ENCODE measurements around the gene MAP3K6. TPM values are rescaled to one million over a fixed set of nuclear protein-coding genes. Genes with fewer than 3 reads are reported as not detected.

MAP3K6 gene
- total and polyA plus RNA-seq, 5 experiments from 2014 or later, result 1.7 to 11.6 (median 6.0) TPM

DNA sequence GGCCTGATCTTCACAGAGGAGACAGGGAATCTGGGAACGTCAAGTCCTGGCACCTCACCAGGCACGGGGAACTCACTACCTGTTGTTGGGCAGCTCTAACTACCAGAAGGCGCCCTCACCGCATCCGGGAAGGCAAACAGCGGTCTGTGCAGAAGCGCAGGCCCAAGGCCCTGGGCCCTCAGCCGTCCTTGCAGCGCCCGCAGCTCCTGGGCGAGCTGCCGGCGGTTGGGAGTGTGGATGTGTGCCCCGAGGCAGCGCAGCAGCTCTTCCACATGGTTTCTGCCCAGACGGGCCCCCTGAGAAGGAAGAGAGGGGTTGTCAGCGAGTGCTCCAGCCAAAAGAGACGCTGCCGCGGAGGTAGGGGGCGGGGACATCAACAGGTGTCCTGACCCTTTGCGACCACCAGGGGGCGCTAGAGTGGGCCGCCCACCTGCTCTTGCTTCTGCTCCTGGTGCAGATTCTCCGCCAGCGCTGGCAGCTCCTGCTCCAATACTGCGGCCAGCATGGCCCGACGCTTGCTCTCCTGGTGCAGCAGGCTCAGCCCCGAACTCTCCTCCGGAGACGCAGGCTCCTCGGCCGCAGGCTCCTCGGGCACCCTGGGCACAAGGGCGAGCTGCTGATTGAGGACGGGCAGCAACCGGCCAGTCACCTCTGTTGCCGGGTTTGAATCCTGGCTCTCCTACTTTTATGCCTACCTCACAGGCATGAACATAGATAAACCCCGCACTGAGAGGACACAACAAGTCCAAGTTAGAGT lies 9.3 kb downstream of the MAP3K6 start:
- ATAC-seq (peak; percentile 76 to 84), DNase-seq (peak; percentile 72 to 89 (median 82))
- H3K27me3 Mint-ChIP-seq, result no peaks in the 10 kb centered on the region
- POLR2A ChIA-PET, result interaction anchor here (0.5 to 9.7 kb wide), 14 partner anchors 8 to 285 kb away, joined by 3 to 142 read pairs (median 6); partner anchors contain the start of genes MAP3K6, SYTL1, TMEM222 and WDTC1
- peak overlapping the region; percentile 74 to 86 (median 79) for H3K4me3 Mint-ChIP-seq
- no peaks in the 10 kb centered on the region for H3K9me3 Mint-ChIP-seq
- H3K36me3 Mint-ChIP-seq, result peaks cover 0 to 4% (median 0%) of the 10 kb centered on the region in 3 donors
- peak overlapping the region; percentile 53 to 95 (median 79) for H3K27ac Mint-ChIP-seq
- H3K4me1 Mint-ChIP-seq, result peaks cover 16 to 52% (median 50%) of the 10 kb centered on the region in 4 donors

DNA sequence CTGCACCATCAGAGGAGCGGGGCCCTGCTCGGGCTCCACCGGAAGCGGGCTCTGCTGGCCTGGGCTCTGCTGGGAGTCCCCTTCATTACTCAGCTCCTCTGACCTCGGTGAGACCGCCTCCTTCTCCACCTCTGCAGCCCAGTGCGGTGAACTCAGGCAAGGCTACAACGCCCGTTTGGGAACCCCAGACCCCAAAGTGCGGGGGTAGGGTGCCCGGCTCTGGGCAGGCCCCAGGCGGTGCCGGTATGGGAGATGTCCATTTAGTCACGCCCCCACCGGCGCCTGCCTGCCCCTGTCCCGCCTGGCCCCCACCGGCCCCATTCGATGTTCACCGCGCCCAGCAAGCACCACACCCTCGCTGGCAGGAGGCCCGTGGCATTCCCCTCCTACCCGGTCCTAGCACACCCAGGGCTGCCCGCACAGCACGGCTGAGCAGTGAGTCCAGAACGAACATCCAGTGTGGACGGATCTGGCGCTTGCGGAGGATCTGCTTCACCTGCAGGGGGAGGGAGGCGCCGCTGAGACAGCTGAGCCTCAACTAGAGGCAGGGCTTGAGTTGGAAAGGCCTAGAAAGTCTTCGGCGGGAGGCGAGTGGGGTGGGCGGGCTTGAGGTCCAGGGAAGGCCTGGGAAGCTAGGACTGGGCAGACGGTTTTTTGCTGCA lies 10.0 kb downstream of the MAP3K6 start:
- H3K36me3 Mint-ChIP-seq, result peaks cover 0 to 6% (median 0%) of the 10 kb centered on the region in 3 donors
- H3K27me3 Mint-ChIP-seq, result no peaks in the 10 kb centered on the region
- DNase-seq (peak in 1 of 10 donors; percentile 27), ATAC-seq (peak; percentile 19 to 23)
- no peaks in the 10 kb centered on the region for H3K9me3 Mint-ChIP-seq
- H3K4me3 Mint-ChIP-seq, result peak overlapping the region; percentile 74 to 86 (median 79)
- H3K27ac Mint-ChIP-seq, result peak overlapping the region; percentile 66 to 95 (median 79)
- peaks cover 16 to 52% (median 50%) of the 10 kb centered on the region in 4 donors for H3K4me1 Mint-ChIP-seq
- POLR2A ChIA-PET, result interaction anchor here (0.5 to 9.7 kb wide), 15 partner anchors 7 to 972 kb away, joined by 3 to 142 read pairs (median 5); partner anchors contain the start of genes MAP3K6, MED18, SYTL1 and TMEM222

DNA sequence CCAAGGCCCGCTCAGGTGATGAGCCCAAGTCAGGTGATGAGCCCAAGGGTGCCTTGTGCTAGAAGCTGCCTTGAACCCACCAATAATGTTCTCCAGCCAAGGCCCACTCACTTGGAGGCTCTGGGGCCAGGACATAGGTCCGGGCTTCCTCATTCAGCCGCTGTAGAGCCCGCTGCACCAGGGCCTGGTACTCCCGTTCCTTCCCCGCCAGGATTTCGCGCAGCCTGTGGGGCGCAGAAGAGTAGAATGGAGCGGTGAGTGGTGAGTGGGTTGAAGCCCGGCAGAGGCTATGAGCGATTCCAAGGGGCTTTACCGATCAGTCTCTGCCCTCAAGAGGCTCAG lies 10.5 kb downstream of the MAP3K6 start:
- Mint-ChIP-seq H3K27ac (peak overlapping the region in 9 of 10 donors; percentile 27 to 95 (median 66)), H3K4me3 (peak overlapping the region in 9 of 10 donors; percentile 42 to 86 (median 65)), H3K4me1 (peaks cover 16 to 51% (median 48%) of the 10 kb centered on the region in 4 donors), H3K9me3 (no peaks in the 10 kb centered on the region), H3K36me3 (peaks cover 0 to 10% (median 0%) of the 10 kb centered on the region in 3 donors), H3K27me3 (no peaks in the 10 kb centered on the region)
- POLR2A ChIA-PET, result interaction anchor here (0.9 to 9.7 kb wide), 7 partner anchors 7 to 973 kb away, joined by 3 to 142 read pairs (median 13); partner anchors contain the start of genes MAP3K6, MED18 and SYTL1
- no peak for ATAC-seq
- DNase-seq, result no peak

DNA sequence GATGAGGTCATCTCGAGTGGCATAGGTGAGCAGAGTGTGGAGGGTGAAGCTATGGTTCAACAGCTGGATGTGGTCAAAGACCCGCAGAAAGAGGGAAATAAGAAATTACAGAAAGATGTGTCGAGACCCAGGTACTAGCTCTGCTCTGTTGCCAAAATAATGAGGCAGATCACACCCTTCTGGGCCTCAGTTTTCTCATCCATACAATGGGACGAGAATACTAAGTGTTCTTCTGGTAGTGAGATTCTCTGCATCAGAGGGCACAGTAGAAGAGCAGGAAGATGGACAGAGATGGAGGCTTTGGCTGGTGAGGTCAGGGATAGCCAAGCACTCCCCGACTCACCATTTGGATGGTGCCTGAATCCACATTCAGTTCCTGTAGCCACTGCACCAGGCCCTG lies 11.1 kb downstream of the MAP3K6 start:
- no peaks in the 10 kb centered on the region for H3K9me3 Mint-ChIP-seq
- peaks cover 0 to 10% (median 0%) of the 10 kb centered on the region in 3 donors for H3K36me3 Mint-ChIP-seq
- H3K4me3 Mint-ChIP-seq, result peak overlapping the region in 7 of 10 donors; percentile 26 to 84 (median 49)
- H3K4me1 Mint-ChIP-seq, result peaks cover 16 to 51% (median 45%) of the 10 kb centered on the region in 4 donors
- no peaks in the 10 kb centered on the region for H3K27me3 Mint-ChIP-seq
- ATAC-seq (no peak), DNase-seq (no peak)
- peak overlapping the region in 9 of 10 donors; percentile 25 to 95 (median 80) for H3K27ac Mint-ChIP-seq
- POLR2A ChIA-PET, result interaction anchor here (1.0 to 9.7 kb wide), 5 partner anchors 10 to 243 kb away, joined by 3 to 142 read pairs (median 4); partner anchors contain the start of genes MAP3K6 and SYTL1

DNA sequence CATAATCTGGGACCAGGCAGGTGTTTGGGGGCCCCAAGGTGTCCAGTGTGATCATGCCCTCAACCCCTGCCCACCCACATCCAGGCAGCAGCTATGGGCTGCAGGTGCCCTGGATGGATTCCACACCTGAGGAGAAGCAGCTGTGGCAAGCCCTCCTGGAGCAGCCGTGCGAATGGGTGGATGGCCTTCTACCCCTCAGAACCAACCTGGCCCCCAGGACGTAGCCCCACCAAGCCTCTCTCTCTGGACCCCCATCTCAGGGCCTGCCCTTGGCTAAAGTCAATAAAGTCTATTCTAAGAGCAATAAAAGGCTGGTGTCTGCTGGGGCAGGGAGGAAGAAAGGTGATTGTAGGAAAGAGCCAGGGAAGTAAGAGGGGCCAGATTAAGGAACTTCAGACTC lies 13.1 kb downstream of the MAP3K6 start:
- POLR2A ChIA-PET, result interaction anchor here (0.7 to 9.7 kb wide), 3 partner anchors 11 to 108 kb away, joined by 4 to 142 read pairs (median 4); partner anchors contain the start of gene SYTL1
- Mint-ChIP-seq H3K27ac (peak overlapping the region in 8 of 10 donors; percentile 14 to 74 (median 47)), H3K27me3 (no peaks in the 10 kb centered on the region), H3K36me3 (peaks cover 0 to 14% (median 0%) of the 10 kb centered on the region in 3 donors), H3K4me3 (peak overlapping the region in 1 of 10 donors; percentile 37), H3K4me1 (peaks cover 5 to 37% (median 27%) of the 10 kb centered on the region in 4 donors), H3K9me3 (no peaks in the 10 kb centered on the region)
- DNase-seq, result no peak
- ATAC-seq, result no peak

DNA sequence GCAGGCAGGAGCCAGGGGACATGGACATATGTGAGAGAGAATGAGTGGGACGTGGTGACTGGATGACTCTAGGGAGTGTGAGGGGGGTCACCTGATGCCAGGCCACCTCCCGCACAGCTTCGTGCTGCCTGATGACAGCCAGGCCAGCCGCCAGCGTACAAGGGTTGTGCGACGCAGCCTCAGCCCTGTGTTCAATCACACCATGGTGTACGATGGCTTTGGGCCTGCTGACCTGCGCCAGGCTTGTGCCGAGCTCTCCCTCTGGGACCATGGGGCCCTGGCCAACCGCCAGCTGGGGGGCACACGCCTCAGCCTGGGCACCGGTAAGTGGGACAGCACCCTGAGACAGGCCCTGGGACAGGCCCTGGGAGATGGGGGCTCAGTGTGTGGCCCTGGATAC lies 13.6 kb downstream of the MAP3K6 start:
- POLR2A ChIA-PET, result interaction anchor here (0.6 to 9.7 kb wide), 3 partner anchors 11 to 26 kb away, joined by 3 to 142 read pairs (median 4); partner anchors contain the start of gene SYTL1
- Mint-ChIP-seq H3K4me1 (peaks cover 5 to 34% (median 27%) of the 10 kb centered on the region in 4 donors), H3K27me3 (no peaks in the 10 kb centered on the region), H3K4me3 (no peak overlapping the region), H3K36me3 (peaks cover 0 to 14% (median 0%) of the 10 kb centered on the region in 3 donors), H3K9me3 (no peaks in the 10 kb centered on the region), H3K27ac (peak overlapping the region in 4 of 10 donors; percentile 29 to 61 (median 49))
- no peak for ATAC-seq
- no peak for DNase-seq

DNA sequence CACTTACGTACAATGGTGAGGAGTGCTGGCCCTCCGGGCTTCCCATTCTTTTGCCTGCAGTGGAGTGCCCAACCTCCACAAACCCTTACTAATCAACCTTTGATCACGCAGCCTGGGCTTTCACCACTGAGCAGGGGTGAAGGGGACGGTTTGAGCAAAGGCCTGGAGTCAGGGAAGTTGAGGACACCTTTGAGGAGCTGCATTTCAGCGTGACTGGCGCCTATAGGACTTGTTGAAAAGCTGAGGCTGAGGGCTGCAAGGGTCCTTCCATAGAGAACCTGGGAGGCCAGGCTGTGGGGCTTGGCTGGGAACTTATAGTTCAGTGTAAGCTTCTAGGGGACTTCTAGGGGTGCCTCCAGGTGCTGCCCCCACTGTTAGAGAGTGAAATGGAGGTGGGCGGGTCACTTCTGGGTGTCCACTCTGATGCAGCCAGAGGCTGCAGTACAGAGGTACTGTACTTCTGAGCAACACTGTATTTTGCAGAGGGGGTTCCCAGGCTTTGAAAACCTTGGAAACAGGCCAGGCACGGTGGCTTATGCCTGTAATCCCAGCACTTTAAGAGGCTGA lies 15.1 kb downstream of the MAP3K6 start:
- Mint-ChIP-seq H3K36me3 (peaks cover 0 to 23% (median 0%) of the 10 kb centered on the region in 3 donors), H3K27me3 (no peaks in the 10 kb centered on the region), H3K4me1 (peaks cover 8 to 27% (median 23%) of the 10 kb centered on the region in 4 donors), H3K4me3 (no peak overlapping the region), H3K9me3 (no peaks in the 10 kb centered on the region), H3K27ac (peak overlapping the region in 3 of 10 donors; percentile 15 to 65 (median 27))
- POLR2A ChIA-PET, result interaction anchor here (1.7 to 9.7 kb wide), 2 partner anchors 9 to 14 kb away, joined by 4 to 142 read pairs; partner anchors contain the start of gene SYTL1
- ATAC-seq (no peak), DNase-seq (no peak)

DNA sequence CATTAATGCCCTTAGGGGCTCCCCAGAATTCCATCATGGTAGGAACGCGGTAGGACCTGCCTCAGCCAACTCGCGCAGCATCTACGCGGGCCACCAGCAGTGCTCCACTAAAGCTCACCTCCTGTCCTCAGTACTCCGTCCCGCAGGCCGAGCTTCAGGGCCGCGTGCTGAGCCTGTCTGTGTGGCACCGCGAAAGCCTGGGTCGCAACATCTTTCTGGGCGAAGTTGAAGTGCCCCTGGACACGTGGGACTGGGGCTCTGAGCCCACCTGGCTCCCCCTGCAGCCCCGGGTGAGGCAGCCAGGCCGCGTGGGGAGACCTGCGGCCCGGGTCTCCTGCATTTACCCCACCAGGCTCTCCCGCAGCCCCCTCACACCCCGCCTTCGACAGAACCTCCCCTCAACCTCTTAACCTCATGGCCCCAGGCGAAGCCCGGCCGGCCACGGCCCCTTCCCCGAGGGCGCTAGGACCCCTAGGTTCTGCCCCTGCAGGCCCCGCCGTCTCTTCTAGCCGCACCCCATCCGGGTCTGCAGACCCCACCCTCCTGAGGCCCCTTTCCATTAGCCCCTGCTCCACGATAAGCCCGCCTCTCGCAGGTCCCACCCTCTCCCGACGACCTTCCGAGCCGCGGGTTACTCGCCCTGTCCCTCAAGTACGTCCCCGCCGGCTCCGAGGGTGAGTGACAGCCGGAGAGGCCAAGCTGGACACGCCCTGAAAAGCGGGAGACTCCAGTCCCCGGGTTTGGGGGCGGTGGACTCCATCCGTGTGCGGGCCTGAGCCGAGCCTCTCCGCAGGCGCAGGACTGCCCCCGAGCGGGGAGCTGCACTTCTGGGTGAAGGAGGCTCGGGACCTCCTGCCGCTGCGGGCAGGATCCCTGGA lies 15.9 kb downstream of the MAP3K6 start:
- Mint-ChIP-seq H3K4me1 (peaks cover 11 to 26% (median 24%) of the 10 kb centered on the region in 4 donors), H3K9me3 (no peaks in the 10 kb centered on the region), H3K27ac (peak overlapping the region in 2 of 10 donors; percentile 18 to 27), H3K36me3 (peaks cover 0 to 29% (median 0%) of the 10 kb centered on the region in 3 donors), H3K4me3 (peak overlapping the region in 2 of 10 donors; percentile 13 to 54), H3K27me3 (no peaks in the 10 kb centered on the region)
- DNase-seq (no peak), ATAC-seq (no peak)
- POLR2A ChIA-PET, result interaction anchor here (2.5 to 9.7 kb wide), 3 partner anchors 7 to 10 kb away, joined by 13 to 142 read pairs (median 14); partner anchors contain the start of gene SYTL1

DNA sequence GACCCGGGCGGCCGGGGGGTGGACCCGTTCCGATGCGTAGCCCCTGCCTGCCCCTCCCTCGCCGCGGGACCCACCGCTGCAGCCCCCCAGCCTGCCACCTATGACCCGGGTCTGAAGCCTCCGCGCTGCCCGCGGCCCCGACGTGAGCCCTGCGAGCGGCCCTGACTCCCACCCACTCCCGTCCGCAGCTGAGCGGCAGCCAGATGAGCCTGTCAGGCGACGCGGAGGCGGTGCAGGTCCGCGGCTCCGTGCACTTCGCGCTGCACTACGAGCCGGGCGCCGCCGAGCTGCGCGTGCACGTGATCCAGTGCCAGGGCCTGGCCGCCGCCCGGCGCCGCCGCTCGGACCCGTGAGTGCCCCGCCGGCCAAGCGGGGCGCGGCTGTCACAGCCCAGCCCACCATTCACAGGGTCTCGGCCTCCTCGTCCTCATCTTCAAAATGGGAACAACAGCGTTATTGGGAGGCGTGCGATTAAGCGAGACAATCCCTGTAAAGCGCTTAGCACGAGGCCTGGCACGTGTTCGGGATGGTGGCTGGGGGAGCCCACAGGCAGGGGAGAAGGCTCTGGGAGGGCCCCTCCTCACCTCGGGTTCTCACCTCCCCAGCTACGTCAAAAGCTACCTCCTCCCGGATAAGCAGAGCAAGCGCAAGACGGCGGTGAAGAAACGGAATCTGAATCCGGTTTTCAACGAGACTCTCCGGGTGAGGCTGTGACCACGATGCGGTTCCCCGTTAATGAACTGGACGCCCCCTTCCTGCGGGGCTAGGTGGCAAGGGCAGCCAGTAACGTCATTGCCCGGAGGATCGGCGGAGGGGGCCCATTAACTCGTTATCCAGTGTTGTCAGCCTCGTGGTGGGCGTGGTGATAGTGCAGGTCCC lies 16.7 kb downstream of the MAP3K6 start:
- Mint-ChIP-seq H3K4me1 (peaks cover 7 to 24% (median 22%) of the 10 kb centered on the region in 4 donors), H3K36me3 (peaks cover 0 to 37% (median 2%) of the 10 kb centered on the region in 3 donors), H3K9me3 (no peaks in the 10 kb centered on the region), H3K27me3 (no peaks in the 10 kb centered on the region), H3K27ac (peak overlapping the region in 1 of 10 donors; percentile 44), H3K4me3 (peak overlapping the region in 3 of 10 donors; percentile 13 to 62 (median 54))
- peak in 1 of 2 donors; percentile 58 for ATAC-seq
- no peak for DNase-seq
- POLR2A ChIA-PET, result interaction anchor here (0.7 to 2.8 kb wide), 5 partner anchors 8 to 259 kb away, joined by 3 to 14 read pairs (median 6); partner anchors contain the start of gene SYTL1

Data from naive thymus-derived CD8-positive, alpha-beta T cell (primary cell).